Body of pancreas (tissue), 4 donors: Measurements from ENCODE around the gene METAP1D.

Experiments used
- CTCF ChIP-seq, 7 experiments: fragments of 450-650 bp in 4 of 7; fragments of 200-600 bp in 3 of 7; sonication (generic) in 3 of 7; IDR thresholded peaks; one replicate each; pipeline ENCODE4 v1.5.1; 2016 to 2019; ENCODE audit warnings: antibody characterized with exemption in 7 of 7
- POLR2A ChIP-seq, 3 donors: fragments of 450-650 bp; IDR thresholded peaks; one replicate each; pipeline ENCODE4 v1.6.1; 2016; ENCODE audit warnings: antibody characterized with exemption in 3 of 3, mild to moderate bottlenecking in 2 of 3

GRCh38 chr2:172083628-172084394 is 84.1 kb downstream of the METAP1D start:
- TF ChIP-seq POLR2A (IDR thresholded peaks at IDR 0.05) (no peak), CTCF (IDR thresholded peaks at IDR 0.05) (no peak)
